K562 (cell line): ENCODE data around the gene ABCC1. TPM values are rescaled to one million over a fixed set of nuclear protein-coding genes. Genes with fewer than 3 reads are reported as not detected.

Source experiments
- ATAC-seq: fragments of 200-7000 bp; cut with Tn5 transposase; 3 replicates; pipeline ENCODE4 v1.9.1; 2020; ENCODE audit warnings: moderate library complexity
- BruUV-seq: library from RNA; stranded (reverse); fragments of 400-500 nt; replicated peaks from 2 replicates; lab custom pipeline; 2021; lab: Mats Ljungman, UMichigan
- CTCF ChIA-PET: fragments of 300-600 bp; formaldehyde crosslinking; extraction: SDS; loops from one replicate; lab custom pipeline; 2021; ENCODE audit warnings: low intra/inter-chr PET ratio; lab: Yijun Ruan, JAX
- POLR2A ChIA-PET: fragments of 300-600, 350-650 bp; sonication (Branson Sonifier 250); formaldehyde crosslinking; extraction: SDS; loops from one replicate; lab custom pipeline; 2021; ENCODE audit warnings: antibody characterized with exemption, inconsistent platforms; lab: Yijun Ruan, JAX
- DNase-seq, 4 experiments: peaks; one replicate each; pipeline versions ENCODE4 v3.0.0 to v3.0.0-alpha.2; 2011 to 2018; ENCODE audit warnings: low spot score in 3 of 4, mixed read lengths in 3 of 4; ENCODE audit errors: extremely low read depth in 1 of 4
- FAIRE-seq: peaks from 2 replicates; lab custom pipeline; 2011; peaks lifted over from hg19 to GRCh38; lab: Jason Lieb, UNC
- H2AFZ ChIP-seq: 2 replicates; pipeline ENCODE4 v1.6.0; 2011; ENCODE audit warnings: low read depth, low read length, control low read depth, inconsistent platforms
- H3K27ac ChIP-seq: fragments of 200-600 bp; 3 replicates; pipeline ENCODE4 v1.8.0; 2011; ENCODE audit warnings: low read depth, mild to moderate bottlenecking, control low read depth, inconsistent platforms, low read length, moderate library complexity, mixed read lengths; ENCODE audit errors: extremely low read depth
- H3K27me3 ChIP-seq, 2 experiments: fragments of 300-600 bp in 1 of 2; 2 replicates in 1 of 2; 3 replicates in 1 of 2; pipeline versions ENCODE4 v1.6.0 to v1.8.0; 2011; ENCODE audit warnings: inconsistent platforms in 2 of 2, low read length in 2 of 2, mild to moderate bottlenecking in 1 of 2, mixed read lengths in 1 of 2, moderate library complexity in 1 of 2; ENCODE audit not compliant: control insufficient read depth in 2 of 2, insufficient read depth in 2 of 2
- H3K36me3 ChIP-seq: fragments of 300-600 bp; 3 replicates; pipeline ENCODE4 v1.8.0; 2011; ENCODE audit warnings: mild to moderate bottlenecking, low read length, inconsistent platforms; ENCODE audit not compliant: control insufficient read depth, insufficient read depth
- H3K4me1 ChIP-seq, 2 experiments: fragments of 200-600 bp in 1 of 2; replicated peaks in 1 of 2; 2 replicates in 1 of 2; 3 replicates in 1 of 2; pipeline versions ENCODE4 v1.5.1 to v1.8.0; 2011; ENCODE audit warnings: inconsistent platforms in 2 of 2, low read length in 2 of 2, mild to moderate bottlenecking in 1 of 2, mixed read lengths in 1 of 2, moderate library complexity in 1 of 2; ENCODE audit not compliant: control insufficient read depth in 2 of 2, insufficient read depth in 2 of 2
- H3K4me2 ChIP-seq: 2 replicates; pipeline ENCODE4 v1.6.1; 2011; ENCODE audit warnings: low read length, control low read depth, inconsistent platforms, mixed read lengths; ENCODE audit not compliant: insufficient read depth
- H3K4me3 ChIP-seq: fragments of 200-600 bp; sonication (generic), shearing (Covaris generic); 2 replicates; pipeline ENCODE4 v1.5.1; 2016; ENCODE audit warnings: control low read depth, inconsistent platforms
- H3K79me2 ChIP-seq: fragments of 200-600 bp; 3 replicates; pipeline ENCODE4 v1.8.0; 2011; ENCODE audit warnings: low read length, inconsistent platforms; ENCODE audit not compliant: control insufficient read depth, insufficient read depth
- H3K9ac ChIP-seq, 2 experiments: 2 replicates each; pipeline versions ENCODE4 v1.6.0 to v1.6.1; 2011; ENCODE audit warnings: low read depth in 2 of 2, low read length in 2 of 2, control low read depth in 1 of 2, inconsistent platforms in 1 of 2, mild to moderate bottlenecking in 1 of 2, mixed read lengths in 1 of 2; ENCODE audit not compliant: insufficient read depth in 1 of 2
- H3K9me1 ChIP-seq: one replicate; pipeline ENCODE4 v1.6.0; 2011; ENCODE audit warnings: inconsistent platforms, mild to moderate bottlenecking, low read length, moderate library complexity; ENCODE audit not compliant: control insufficient read depth, insufficient read depth
- H3K9me3 ChIP-seq: replicated peaks from 2 replicates; pipeline ENCODE4 v1.5.1; 2011; ENCODE audit warnings: low read depth, low read length, inconsistent platforms; ENCODE audit not compliant: control insufficient read depth, insufficient read depth
- H4K20me1 ChIP-seq: replicated peaks from 2 replicates; pipeline ENCODE4 v1.6.1; 2011; ENCODE audit warnings: low read length, inconsistent platforms, mixed read lengths; ENCODE audit not compliant: control insufficient read depth, insufficient read depth
- RBFOX2 ChIP-seq: fragments of 200-400 bp; formaldehyde crosslinking; IDR thresholded peaks from 2 replicates; pipeline ENCODE4 v1.6.1; 2017; ENCODE audit warnings: low read depth, mild to moderate bottlenecking, low read length, moderate library complexity
- SMARCA5 ChIP-seq: fragments of 450-650 bp; IDR thresholded peaks from 2 replicates; pipeline ENCODE4 v1.6.1; 2016
- TCF3 ChIP-seq: sonication (generic); formaldehyde crosslinking; IDR thresholded peaks from 2 replicates; pipeline ENCODE4 v1.4.0; 2020; ENCODE audit warnings: mild to moderate bottlenecking, missing genetic modification reagents
- ZKSCAN1 ChIP-seq: fragments of 150-350 bp; IDR thresholded peaks from 2 replicates; pipeline ENCODE4 v1.6.1; 2016; ENCODE audit warnings: low read depth, low read length
- WGBS: fragments of 100-300 bp; shearing (Covaris generic); methylation state at CpG from one replicate; pipeline ENCODE4 v1.1.6; 2016; ENCODE audit warnings: low coverage, mixed read lengths; ENCODE audit not compliant: insufficient coverage; ENCODE audit errors: missing lambda C conversion rate; 5-methylcytosine and 5-hydroxymethylcytosine counted together
- in situ Hi-C: fragments of 300-500 bp; cut with MboI; formaldehyde crosslinking; loops from 4 replicates; pipeline ENCODE4 v1.15.0; 2018; ENCODE audit warnings: inconsistent platforms, mixed read lengths
- intact Hi-C: fragments of 100-400 bp; cut with micrococcal nuclease; formaldehyde crosslinking; loops from 2 replicates; pipeline ENCODE4 v1.14.2; 2022
- polyA plus RNA-seq, 8 experiments: library from polyadenylated mRNA; depleted of rRNA in 4 of 8; stranded (reverse) in 5 of 8; unstranded in 3 of 8; fragments of >200 nt; fragmentation: Nextera tagmentation in 2 of 8; fragmentation: Illumina TruSeq in 1 of 8; extraction: Ambion mirVana in 2 of 8; extraction: Trizol in 1 of 8; gene quantifications; 2 replicates each; pipeline versions ENCODE4 v1.2.1 to v1.2.3, GENCODE V29; 2011 to 2014; ENCODE audit warnings: inconsistent platforms in 1 of 8, missing spikeins in 1 of 8
- total RNA-seq, 7 experiments: library from RNA; depleted of rRNA in 6 of 7; stranded (reverse); fragments of >200 nt in 6 of 7; fragmentation: Illumina TruSeq in 2 of 7; extraction: Trizol in 2 of 7; gene quantifications; 2 replicates each; pipeline versions ENCODE4 v1.2.1 to v1.2.3, GENCODE V29; 2011 to 2021; ENCODE audit warnings: low replicate concordance in 1 of 7
- TF ChIP-seq, protein P1 (sequence below): fragments of 450-650 bp; IDR thresholded peaks from 2 replicates; pipeline ENCODE4 v1.6.1; 2017; ENCODE audit warnings: antibody characterized with exemption, mild to moderate bottlenecking

ABCC1 gene
- total and polyA plus RNA-seq, 9 of the 15 experiments (the other 6 are each of a cell fraction or from before 2014, with no cell fraction given): 3.9 to 41.6 (median 10.0) TPM

DNA sequence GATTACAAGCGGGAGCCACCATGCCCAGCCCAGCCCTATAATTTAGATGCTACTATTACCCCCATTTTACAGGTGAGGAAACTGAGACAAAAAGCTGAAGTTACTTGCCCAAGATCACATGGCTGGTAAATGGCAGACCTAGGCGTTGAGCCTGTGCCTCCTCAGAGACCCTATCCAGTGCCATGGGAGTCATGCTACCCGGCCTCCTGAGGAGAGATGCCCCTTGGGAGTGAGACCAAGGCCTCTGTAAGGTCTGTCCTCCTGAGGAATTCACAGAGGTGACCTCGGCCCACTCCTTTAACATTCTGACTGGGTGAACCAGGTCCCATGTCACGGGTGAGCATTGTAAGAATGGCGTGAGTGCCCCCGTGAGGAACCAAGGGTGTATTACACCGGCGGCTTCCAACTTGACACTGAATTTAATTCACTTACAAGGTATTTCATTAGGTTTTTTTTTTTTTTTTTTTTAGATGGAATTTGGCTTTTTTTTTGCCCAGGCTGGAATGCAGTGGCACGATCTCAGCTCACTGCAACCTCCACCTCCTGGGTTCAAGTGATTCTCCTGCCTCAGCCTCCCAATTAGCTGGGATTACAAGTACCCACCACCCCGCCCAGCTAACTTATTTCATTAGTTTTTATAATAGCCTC, 178.2 kb downstream of the ABCC1 start (continued):
- TF ChIP-seq, protein P1, sequence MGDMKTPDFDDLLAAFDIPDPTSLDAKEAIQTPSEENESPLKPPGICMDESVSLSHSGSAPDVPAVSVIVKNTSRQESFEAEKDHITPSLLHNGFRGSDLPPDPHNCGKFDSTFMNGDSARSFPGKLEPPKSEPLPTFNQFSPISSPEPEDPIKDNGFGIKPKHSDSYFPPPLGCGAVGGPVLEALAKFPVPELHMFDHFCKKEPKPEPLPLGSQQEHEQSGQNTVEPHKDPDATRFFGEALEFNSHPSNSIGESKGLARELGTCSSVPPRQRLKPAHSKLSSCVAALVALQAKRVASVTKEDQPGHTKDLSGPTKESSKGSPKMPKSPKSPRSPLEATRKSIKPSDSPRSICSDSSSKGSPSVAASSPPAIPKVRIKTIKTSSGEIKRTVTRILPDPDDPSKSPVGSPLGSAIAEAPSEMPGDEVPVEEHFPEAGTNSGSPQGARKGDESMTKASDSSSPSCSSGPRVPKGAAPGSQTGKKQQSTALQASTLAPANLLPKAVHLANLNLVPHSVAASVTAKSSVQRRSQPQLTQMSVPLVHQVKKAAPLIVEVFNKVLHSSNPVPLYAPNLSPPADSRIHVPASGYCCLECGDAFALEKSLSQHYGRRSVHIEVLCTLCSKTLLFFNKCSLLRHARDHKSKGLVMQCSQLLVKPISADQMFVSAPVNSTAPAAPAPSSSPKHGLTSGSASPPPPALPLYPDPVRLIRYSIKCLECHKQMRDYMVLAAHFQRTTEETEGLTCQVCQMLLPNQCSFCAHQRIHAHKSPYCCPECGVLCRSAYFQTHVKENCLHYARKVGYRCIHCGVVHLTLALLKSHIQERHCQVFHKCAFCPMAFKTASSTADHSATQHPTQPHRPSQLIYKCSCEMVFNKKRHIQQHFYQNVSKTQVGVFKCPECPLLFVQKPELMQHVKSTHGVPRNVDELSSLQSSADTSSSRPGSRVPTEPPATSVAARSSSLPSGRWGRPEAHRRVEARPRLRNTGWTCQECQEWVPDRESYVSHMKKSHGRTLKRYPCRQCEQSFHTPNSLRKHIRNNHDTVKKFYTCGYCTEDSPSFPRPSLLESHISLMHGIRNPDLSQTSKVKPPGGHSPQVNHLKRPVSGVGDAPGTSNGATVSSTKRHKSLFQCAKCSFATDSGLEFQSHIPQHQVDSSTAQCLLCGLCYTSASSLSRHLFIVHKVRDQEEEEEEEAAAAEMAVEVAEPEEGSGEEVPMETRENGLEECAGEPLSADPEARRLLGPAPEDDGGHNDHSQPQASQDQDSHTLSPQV: no peak
- peak; percentile 73; the same call in 1 of the 2 replicates for TF ChIP-seq SMARCA5
- TF ChIP-seq TCF3 (CRISPR knock-in tag): 0 out of 2 replicates have a peak, but pooled peaks have one; percentile 10

DNA sequence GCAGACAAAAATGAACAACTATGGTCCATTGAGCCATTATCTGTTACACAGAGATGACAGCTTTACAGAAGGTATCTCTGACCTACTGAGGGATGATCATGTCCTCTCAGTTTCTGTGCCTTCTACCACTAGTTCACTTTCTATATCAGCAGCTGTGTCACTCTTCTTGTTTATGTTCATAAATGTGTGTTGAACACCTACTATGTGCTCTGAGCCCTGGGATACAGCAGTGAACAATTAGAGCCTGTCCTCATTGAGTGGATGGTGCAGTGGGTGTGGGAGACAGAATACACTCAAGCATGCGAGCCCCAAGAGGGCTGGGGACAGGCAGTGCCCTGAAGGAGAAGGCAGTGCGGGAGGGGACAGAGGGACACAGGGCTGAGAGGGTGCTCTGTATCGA, 181.8 kb downstream of the ABCC1 start:
- ChIA-PET CTCF (no interaction called here), POLR2A (no interaction called here)
- ATAC-seq (no peak), FAIRE-seq (no peak), DNase-seq (no peak)
- Histone ChIP-seq H3K4me1 (no peaks in the 10 kb centered on the region), H4K20me1 (no peaks in the 10 kb centered on the region; the same call in 1 of the 2 replicates), H3K9me1 (no peaks in the 10 kb centered on the region), H3K36me3 (peaks cover 73% of the 10 kb centered on the region; the same call in 2 of the 3 replicates), H3K9me3 (no peaks in the 10 kb centered on the region), H2AFZ (no peak overlapping the region), H3K79me2 (no peaks in the 10 kb centered on the region), H3K27me3 (no peaks in the 10 kb centered on the region), H3K27ac (no peak overlapping the region), H3K9ac (no peak overlapping the region), H3K4me3 (no peak overlapping the region), H3K4me2 (no peak overlapping the region)
- WGBS: 96% methylated on average over 2 of the region's 3 CpGs
- no TSS peak for BruUV-seq
- in situ Hi-C loops: no loop called here
- peak; percentile 85 for TF ChIP-seq ZKSCAN1
- no peak for TF ChIP-seq RBFOX2
- intact Hi-C loops: no loop called here
